ENCODE measurements around the gene SAMD14.
A peak's percentile ranks its signal among the peaks of the same experiment; 100 is the strongest.
"Not testable (repeated sequence)": the region's sequence is repeated elsewhere in the genome, so short reads cannot be mapped to it uniquely, and the experiment has no call there.

The SAMD14 gene

GRCh38 chr17:50070908-50071680 lies 58.9 kb downstream of the SAMD14 start:
- no peak overlapping the region for H3K4me3 ChIP-seq (ENCODE audit: low read length)
- H3K9me3 ChIP-seq (replicated peaks; ENCODE audit: low read length) = no peaks in the 10 kb centered on the region
- H3K4me1 ChIP-seq (ENCODE audit: control insufficient read depth, insufficient read depth, low read length) = peaks cover 19% of the 10 kb centered on the region
- no peaks in the 10 kb centered on the region for H3K27me3 ChIP-seq (ENCODE audit: control insufficient read depth, insufficient read depth, low read length)
- H3K9ac ChIP-seq (ENCODE audit: low read depth, low read length) = no peak overlapping the region
- H3K4me2 ChIP-seq (ENCODE audit: low read length) = no peak overlapping the region
- H3K36me3 ChIP-seq (ENCODE audit: insufficient read depth, low read length) = peaks cover 94% of the 10 kb centered on the region

- H3K36me3 ChIP-seq (ENCODE audit: insufficient read depth, low read length) = peaks cover 73% of the 10 kb centered on the region
Observed at GRCh38 chr17:50067996-50068395, 62.0 kb downstream of the SAMD14 start.

GRCh38 chr17:50066995-50067394 lies 63.0 kb downstream of the SAMD14 start:
- no peak overlapping the region for H3K4me2 ChIP-seq (ENCODE audit: low read length)
- peaks cover 60% of the 10 kb centered on the region for H3K4me1 ChIP-seq (ENCODE audit: control insufficient read depth, insufficient read depth, low read length)
- H3K9me3 ChIP-seq (replicated peaks; ENCODE audit: low read length) = no peaks in the 10 kb centered on the region
- H3K27me3 ChIP-seq (ENCODE audit: control insufficient read depth, insufficient read depth, low read length) = no peaks in the 10 kb centered on the region
- peaks cover 64% of the 10 kb centered on the region for H3K36me3 ChIP-seq (ENCODE audit: insufficient read depth, low read length)
- H3K9ac ChIP-seq (ENCODE audit: low read depth, low read length) = peak overlapping the region; percentile 55
- no peak overlapping the region for H3K4me3 ChIP-seq (ENCODE audit: low read length)

More at GRCh38 chr17:50067996-50068395, 62.0 kb downstream of the SAMD14 start:
- peaks cover 50% of the 10 kb centered on the region for H3K4me1 ChIP-seq (ENCODE audit: control insufficient read depth, insufficient read depth, low read length)
- no peaks in the 10 kb centered on the region for H3K9me3 ChIP-seq (replicated peaks; ENCODE audit: low read length)
- no peak overlapping the region for H3K9ac ChIP-seq (ENCODE audit: low read depth, low read length)
- no peak overlapping the region for H3K4me3 ChIP-seq (ENCODE audit: low read length)
- H3K27me3 ChIP-seq (ENCODE audit: control insufficient read depth, insufficient read depth, low read length) = no peaks in the 10 kb centered on the region
- no peak overlapping the region for H3K4me2 ChIP-seq (ENCODE audit: low read length)

GRCh38 chr17:50065056-50065455 lies 64.9 kb downstream of the SAMD14 start:
- peak overlapping the region; percentile 43 for H3K4me3 ChIP-seq (ENCODE audit: low read length)
- H3K9me3 ChIP-seq (replicated peaks; ENCODE audit: low read length) = no peaks in the 10 kb centered on the region
- no peaks in the 10 kb centered on the region for H3K27me3 ChIP-seq (ENCODE audit: control insufficient read depth, insufficient read depth, low read length)
- peak overlapping the region; percentile 84 for H3K9ac ChIP-seq (ENCODE audit: low read depth, low read length)
- H3K4me1 ChIP-seq (ENCODE audit: control insufficient read depth, insufficient read depth, low read length) = peaks cover 79% of the 10 kb centered on the region
- H3K36me3 ChIP-seq (ENCODE audit: insufficient read depth, low read length) = peaks cover 49% of the 10 kb centered on the region
- peak overlapping the region; percentile 94 for H3K4me2 ChIP-seq (ENCODE audit: low read length)

- H3K9me3 ChIP-seq (replicated peaks; ENCODE audit: low read length) = no peaks in the 10 kb centered on the region
- H3K4me1 ChIP-seq (ENCODE audit: control insufficient read depth, insufficient read depth, low read length) = peaks cover 85% of the 10 kb centered on the region
- H3K4me2 ChIP-seq (ENCODE audit: low read length) = peak overlapping the region; percentile 94
- peak overlapping the region; percentile 43 for H3K4me3 ChIP-seq (ENCODE audit: low read length)
- H3K9ac ChIP-seq (ENCODE audit: low read depth, low read length) = peak overlapping the region; percentile 84
- H3K27me3 ChIP-seq (ENCODE audit: control insufficient read depth, insufficient read depth, low read length) = no peaks in the 10 kb centered on the region
- H3K36me3 ChIP-seq (ENCODE audit: insufficient read depth, low read length) = peaks cover 43% of the 10 kb centered on the region
Observed at GRCh38 chr17:50064253-50065001, 65.5 kb downstream of the SAMD14 start.

GRCh38 chr17:50063561-50064252 lies 66.3 kb downstream of the SAMD14 start:
- no peaks in the 10 kb centered on the region for H3K27me3 ChIP-seq (ENCODE audit: control insufficient read depth, insufficient read depth, low read length)
- H3K36me3 ChIP-seq (ENCODE audit: insufficient read depth, low read length) = peaks cover 45% of the 10 kb centered on the region
- H3K4me1 ChIP-seq (ENCODE audit: control insufficient read depth, insufficient read depth, low read length) = peaks cover 93% of the 10 kb centered on the region
- H3K9me3 ChIP-seq (replicated peaks; ENCODE audit: low read length) = no peaks in the 10 kb centered on the region
- H3K4me2 ChIP-seq (ENCODE audit: low read length) = peak overlapping the region; percentile 94
- peak overlapping the region; percentile 84 for H3K9ac ChIP-seq (ENCODE audit: low read depth, low read length)
- peak overlapping the region; percentile 18 for H3K4me3 ChIP-seq (ENCODE audit: low read length)

GRCh38 chr17:50062293-50063243 lies 67.4 kb downstream of the SAMD14 start:
- H3K36me3 ChIP-seq (ENCODE audit: insufficient read depth, low read length) = peaks cover 47% of the 10 kb centered on the region
- H3K9me3 ChIP-seq (replicated peaks; ENCODE audit: low read length) = no peaks in the 10 kb centered on the region
- peak overlapping the region; percentile 84 for H3K9ac ChIP-seq (ENCODE audit: low read depth, low read length)
- H3K27me3 ChIP-seq (ENCODE audit: control insufficient read depth, insufficient read depth, low read length) = no peaks in the 10 kb centered on the region
- H3K4me2 ChIP-seq (ENCODE audit: low read length) = peak overlapping the region; percentile 94
- peak overlapping the region; percentile 53 for H3K4me3 ChIP-seq (ENCODE audit: low read length)
- H3K4me1 ChIP-seq (ENCODE audit: control insufficient read depth, insufficient read depth, low read length) = peaks cover 100% of the 10 kb centered on the region

GRCh38 chr17:50061713-50062045 lies 68.3 kb downstream of the SAMD14 start:
- Histone ChIP-seq H3K4me2 (ENCODE audit: low read length) (peak overlapping the region; percentile 94), H3K36me3 (ENCODE audit: insufficient read depth, low read length) (peaks cover 42% of the 10 kb centered on the region), H3K9ac (ENCODE audit: low read depth, low read length) (peak overlapping the region; percentile 84), H3K4me1 (ENCODE audit: control insufficient read depth, insufficient read depth, low read length) (peaks cover 96% of the 10 kb centered on the region), H3K4me3 (ENCODE audit: low read length) (peak overlapping the region; percentile 75)
- H3K27me3 ChIP-seq (ENCODE audit: control insufficient read depth, insufficient read depth, low read length); H3K9me3 ChIP-seq (replicated peaks; ENCODE audit: low read length): not testable (repeated sequence)

- peaks cover 36% of the 10 kb centered on the region for H3K36me3 ChIP-seq (ENCODE audit: insufficient read depth, low read length)
- peaks cover 90% of the 10 kb centered on the region for H3K4me1 ChIP-seq (ENCODE audit: control insufficient read depth, insufficient read depth, low read length)
- no peaks in the 10 kb centered on the region for H3K9me3 ChIP-seq (replicated peaks; ENCODE audit: low read length)
- peak overlapping the region; percentile 75 for H3K4me3 ChIP-seq (ENCODE audit: low read length)
- H3K27me3 ChIP-seq (ENCODE audit: control insufficient read depth, insufficient read depth, low read length) = no peaks in the 10 kb centered on the region
- peak overlapping the region; percentile 94 for H3K4me2 ChIP-seq (ENCODE audit: low read length)
- peak overlapping the region; percentile 84 for H3K9ac ChIP-seq (ENCODE audit: low read depth, low read length)
Observed at GRCh38 chr17:50060951-50061712, 68.8 kb downstream of the SAMD14 start.
